Upper lobe of left lung (tissue), 6 donors: ENCODE results near the gene NPRL2. TPM values are rescaled to one million over a fixed set of nuclear protein-coding genes. Genes with fewer than 3 reads are reported as not detected.

Experiments
- ATAC-seq, 2 donors: fragments of 200-7000 bp; cut with Tn5 transposase; one replicate each; pipeline ENCODE4 v1.9.1; 2022; ENCODE audit warnings: mild to moderate bottlenecking in 2 of 2, moderate library complexity in 2 of 2; ENCODE audit not compliant: low FRiP score in 2 of 2
- DNase-seq, 2 donors: peaks; one replicate each; pipeline ENCODE4 v3.0.0-alpha.2; 2019 to 2020
- H3K27ac ChIP-seq, 4 donors: fragments of 200-600 bp; sonication (generic); one replicate each; pipeline ENCODE4 v1.5.1; 2016 to 2019
- H3K27me3 ChIP-seq, 4 donors: fragments of 200-600 bp; sonication (generic); one replicate each; pipeline ENCODE4 v1.5.1; 2017 to 2019
- H3K36me3 ChIP-seq, 4 donors: fragments of 200-600 bp; sonication (generic); one replicate each; pipeline ENCODE4 v1.5.1; 2016 to 2019
- H3K4me1 ChIP-seq, 4 donors: fragments of 200-600 bp; sonication (generic); one replicate each; pipeline ENCODE4 v1.5.1; 2018 to 2019
- H3K4me3 ChIP-seq, 4 donors: fragments of 200-600 bp; sonication (generic); one replicate each; pipeline ENCODE4 v1.5.1; 2017 to 2019; ENCODE audit warnings: mild to moderate bottlenecking in 2 of 4, moderate library complexity in 1 of 4
- H3K9me3 ChIP-seq, 4 donors: fragments of 200-600 bp; sonication (generic); one replicate each; pipeline ENCODE4 v1.5.1; 2018 to 2019
- CTCF ChIP-seq, 6 experiments: fragments of 450-650 bp in 4 of 6; fragments of 200-600 bp in 2 of 6; sonication (generic) in 2 of 6; IDR thresholded peaks; one replicate each; pipeline ENCODE4 v1.5.1; 2016 to 2019; ENCODE audit warnings: antibody characterized with exemption in 6 of 6
- EP300 ChIP-seq, 4 donors: sonication (generic); formaldehyde crosslinking; IDR thresholded peaks; one replicate each; pipeline ENCODE4 v1.5.1; 2017; ENCODE audit warnings: antibody characterized with exemption in 4 of 4, control low read depth in 2 of 4
- POLR2A ChIP-seq, 4 donors: fragments of 450-650 bp; IDR thresholded peaks; one replicate each; pipeline ENCODE4 v1.5.1; 2016 to 2017; ENCODE audit warnings: antibody characterized with exemption in 4 of 4, mild to moderate bottlenecking in 2 of 4
- POLR2AphosphoS5 ChIP-seq, 2 donors: sonication (generic); formaldehyde crosslinking; IDR thresholded peaks; one replicate each; pipeline ENCODE4 v1.5.1; 2017; ENCODE audit warnings: antibody characterized with exemption in 2 of 2
- WGBS, 2 donors: methylation state at CpG; one replicate each; pipeline ENCODE4 v1.1.5; 2017 to 2018; 5-methylcytosine and 5-hydroxymethylcytosine counted together
- total RNA-seq, 6 donors: library from RNA; depleted of rRNA in 4 of 6; stranded (reverse); fragments of >200 nt in 4 of 6; gene quantifications; one replicate each; pipeline versions ENCODE4 v1.1.0 to v1.2.1, GENCODE V29; 2016 to 2021
- donor health status: DM: no; HTN: no; CAD: no; lungs with moderate emphysema.
- donor health status: DM: no; HTN: yes; CAD: no; lungs with severe emphysema.

The NPRL2 gene
- total RNA-seq, 6 donors from 2014 or later: 15.0 to 41.9 (median 17.3) TPM

- H3K4me1 ChIP-seq: no peaks in the 10 kb centered on the region
- TF ChIP-seq POLR2AphosphoS5 (IDR thresholded peaks at IDR 0.05) (no peak), EP300 (IDR thresholded peaks at IDR 0.05) (no peak), POLR2A (IDR thresholded peaks at IDR 0.05) (no peak), CTCF (IDR thresholded peaks at IDR 0.05) (no peak)
- ATAC-seq (no peak), DNase-seq (no peak)
- H3K27ac ChIP-seq: no peak overlapping the region
- H3K36me3 ChIP-seq: peaks cover 0 to 43% (median 4%) of the 10 kb centered on the region in 4 donors
- no peaks in the 10 kb centered on the region for H3K27me3 ChIP-seq
- WGBS, 2 donors: 73 to 78% methylated on average over 5 to 6 of the region's 7 CpGs
- no peak overlapping the region for H3K4me3 ChIP-seq
- no peaks in the 10 kb centered on the region for H3K9me3 ChIP-seq
Observed at GRCh38 chr3:50375258-50375931, 24.8 kb upstream of the NPRL2 start.

DNA sequence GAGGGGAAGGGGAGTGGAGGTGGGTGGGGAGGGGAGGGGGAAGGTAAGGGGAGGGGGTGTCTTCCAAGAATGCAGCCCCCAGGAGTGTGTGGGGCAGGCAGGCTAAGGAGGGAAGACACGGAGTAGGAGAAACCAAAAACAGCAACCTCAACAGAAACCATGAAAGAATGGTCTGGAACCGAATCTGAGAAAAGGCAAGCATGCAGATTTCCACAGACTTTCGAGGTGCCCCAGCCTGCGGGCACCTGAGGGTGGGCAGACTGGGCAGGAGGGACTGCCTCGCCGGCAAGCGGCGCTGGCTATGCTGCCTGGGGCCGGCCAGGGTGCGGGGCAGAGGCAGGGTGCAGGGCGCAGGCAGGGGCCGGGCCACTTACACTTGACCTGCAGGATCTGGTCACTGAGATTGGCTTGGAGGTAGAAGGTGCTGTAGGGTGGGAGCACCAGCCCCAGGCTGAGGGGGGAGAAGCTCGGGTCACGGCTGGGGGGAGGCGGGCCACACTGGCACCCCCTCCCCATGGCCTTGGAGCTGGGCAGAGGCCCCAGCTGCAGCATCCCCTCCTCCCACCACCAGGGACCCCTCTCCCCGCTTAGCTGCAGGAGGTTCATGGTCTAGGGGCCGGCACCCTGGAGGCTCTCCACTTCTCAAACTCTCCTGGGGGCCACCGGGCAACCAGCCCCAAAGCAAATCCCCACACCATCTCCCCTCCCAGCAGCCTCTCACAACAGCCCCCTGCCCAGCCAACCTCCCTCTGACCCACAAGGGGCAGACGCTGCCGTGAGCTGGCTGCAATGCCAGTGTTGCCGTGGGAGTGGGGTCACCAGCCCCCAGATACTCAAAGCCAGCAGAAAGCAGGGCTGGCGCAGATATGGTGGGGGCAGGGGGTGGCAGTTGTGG, 24.0 kb upstream of the NPRL2 start:
- Histone ChIP-seq H3K4me3 (no peak overlapping the region), H3K27ac (no peak overlapping the region), H3K27me3 (no peaks in the 10 kb centered on the region), H3K9me3 (no peaks in the 10 kb centered on the region), H3K36me3 (peaks cover 0 to 43% (median 3%) of the 10 kb centered on the region in 4 donors), H3K4me1 (no peaks in the 10 kb centered on the region)
- WGBS, 2 donors: 53 to 80% methylated on average over 4 to 22 of the region's 22 CpGs
- ATAC-seq: no peak
- DNase-seq: peak in 1 of 2 donors; percentile 70
- TF ChIP-seq POLR2AphosphoS5 (IDR thresholded peaks at IDR 0.05) (no peak), POLR2A (IDR thresholded peaks at IDR 0.05) (no peak), EP300 (IDR thresholded peaks at IDR 0.05) (no peak), CTCF (IDR thresholded peaks at IDR 0.05) (no peak)

GRCh38 chr3:50373146-50374051, 22.8 kb upstream of the NPRL2 start:
- ATAC-seq (no peak), DNase-seq (no peak)
- 51 to 58% methylated on average over 8 to 12 of the region's 12 CpGs for WGBS, 2 donors
- H3K9me3 ChIP-seq: no peaks in the 10 kb centered on the region
- peaks cover 0 to 35% (median 2%) of the 10 kb centered on the region in 4 donors for H3K36me3 ChIP-seq
- no peaks in the 10 kb centered on the region for H3K4me1 ChIP-seq
- H3K4me3 ChIP-seq: no peak overlapping the region
- TF ChIP-seq CTCF (IDR thresholded peaks at IDR 0.05) (no peak), POLR2A (IDR thresholded peaks at IDR 0.05) (no peak), POLR2AphosphoS5 (IDR thresholded peaks at IDR 0.05) (no peak), EP300 (IDR thresholded peaks at IDR 0.05) (no peak)
- H3K27ac ChIP-seq: no peak overlapping the region
- no peaks in the 10 kb centered on the region for H3K27me3 ChIP-seq

GRCh38 chr3:50372349-50372748, 21.8 kb upstream of the NPRL2 start:
- no peak for DNase-seq
- Histone ChIP-seq H3K4me3 (no peak overlapping the region), H3K27me3 (no peaks in the 10 kb centered on the region), H3K27ac (no peak overlapping the region), H3K4me1 (no peaks in the 10 kb centered on the region), H3K9me3 (no peaks in the 10 kb centered on the region), H3K36me3 (peaks cover 0 to 25% (median under 1%) of the 10 kb centered on the region in 4 donors)
- TF ChIP-seq POLR2A (IDR thresholded peaks at IDR 0.05) (no peak), EP300 (IDR thresholded peaks at IDR 0.05) (no peak), CTCF (IDR thresholded peaks at IDR 0.05) (no peak), POLR2AphosphoS5 (IDR thresholded peaks at IDR 0.05) (no peak)
- no peak for ATAC-seq
- WGBS, 2 donors: 60 to 79% methylated on average over 7 to 8 of the region's 8 CpGs
